ENCODE results near the gene ACAN.
"Not testable (repeated sequence)": the region's sequence is repeated elsewhere in the genome, so short reads cannot be mapped to it uniquely, and the experiment has no call there.

ACAN gene

GRCh38 chr15:88913850-88914169 lies 110.6 kb downstream of the ACAN start:
- H3K4me3 ChIP-seq (ENCODE audit: low read depth, low read length) = no peak overlapping the region
- TF ChIP-seq CTCF (IDR thresholded peaks at IDR 0.05; ENCODE audit: borderline replicate concordance, insufficient read depth, low read depth, low read length) = no peak

GRCh38 chr15:88915354-88915753 lies 112.1 kb downstream of the ACAN start:
- H3K4me3 ChIP-seq (ENCODE audit: low read depth, low read length) = no peak overlapping the region
- no peak for TF ChIP-seq CTCF (IDR thresholded peaks at IDR 0.05; ENCODE audit: borderline replicate concordance, insufficient read depth, low read depth, low read length)

- TF ChIP-seq CTCF (IDR thresholded peaks at IDR 0.05; ENCODE audit: borderline replicate concordance, insufficient read depth, low read depth, low read length) = no peak
- H3K4me3 ChIP-seq (ENCODE audit: low read depth, low read length) = no peak overlapping the region
Measured at GRCh38 chr15:88917760-88918159, 114.5 kb downstream of the ACAN start.

GRCh38 chr15:88918738-88919137 lies 115.5 kb downstream of the ACAN start:
- no peak overlapping the region for H3K4me3 ChIP-seq (ENCODE audit: low read depth, low read length)
- no peak for TF ChIP-seq CTCF (IDR thresholded peaks at IDR 0.05; ENCODE audit: borderline replicate concordance, insufficient read depth, low read depth, low read length)

GRCh38 chr15:88920186-88920891 lies 117.1 kb downstream of the ACAN start:
- H3K4me3 ChIP-seq (ENCODE audit: low read depth, low read length) = no peak overlapping the region
- TF ChIP-seq CTCF (IDR thresholded peaks at IDR 0.05; ENCODE audit: borderline replicate concordance, insufficient read depth, low read depth, low read length) = no peak

- not testable (repeated sequence) for H3K4me3 ChIP-seq (ENCODE audit: low read depth, low read length)
Measured at GRCh38 chr15:88920892-88921435, 117.7 kb downstream of the ACAN start.
